SK-N-SH treated with all-trans-retinoic acid at 6 μM for 48 hours (cell line): ENCODE results near the gene ERN2.

ENCODE experiments used
- ATAC-seq: fragments of 200-7000 bp; cut with Tn5 transposase; 3 replicates; pipeline ENCODE4 v1.9.1; 2020; ENCODE audit warnings: mild to moderate bottlenecking, moderate library complexity
- BACH2 ChIP-seq: fragments of 250-450 bp; sonication (Bioruptor Pico); IDR thresholded peaks from 2 replicates; pipeline ENCODE4 v1.9.0; 2021; ENCODE audit warnings: mild to moderate bottlenecking, borderline replicate concordance
- CSDC2 ChIP-seq: fragments of 250-450 bp; sonication (Bioruptor Pico); IDR thresholded peaks from 2 replicates; pipeline ENCODE4 v1.5.0; 2020; ENCODE audit warnings: mild to moderate bottlenecking, moderate library complexity
- CSRNP3 ChIP-seq: fragments of 250-450 bp; sonication (Bioruptor Pico); IDR thresholded peaks from 2 replicates; pipeline ENCODE4 v1.5.1; 2021; ENCODE audit warnings: mild to moderate bottlenecking, moderate library complexity
- ESRRG ChIP-seq: fragments of 250-450 bp; sonication (Bioruptor Pico); IDR thresholded peaks from 2 replicates; pipeline ENCODE4 v1.6.1; 2021; ENCODE audit warnings: mild to moderate bottlenecking
- GLIS3 ChIP-seq: fragments of 250-450 bp; sonication (Bioruptor Pico); IDR thresholded peaks from 2 replicates; pipeline ENCODE4 v1.5.0; 2020; ENCODE audit warnings: mild to moderate bottlenecking, moderate library complexity
- PATZ1 ChIP-seq: fragments of 250-450 bp; sonication (Bioruptor Pico); IDR thresholded peaks from 2 replicates; pipeline ENCODE4 v1.8.0; 2020; ENCODE audit warnings: mild to moderate bottlenecking, moderate library complexity, borderline replicate concordance
- POU6F1 ChIP-seq: fragments of 250-450 bp; sonication (Bioruptor Pico); IDR thresholded peaks from 2 replicates; pipeline ENCODE4 v1.8.0; 2021; ENCODE audit warnings: low read depth, mild to moderate bottlenecking, moderate library complexity, borderline replicate concordance
- PPARA ChIP-seq: fragments of 250-450 bp; sonication (Bioruptor Pico); IDR thresholded peaks from 2 replicates; pipeline ENCODE4 v1.5.0; 2020; ENCODE audit warnings: mild to moderate bottlenecking, borderline replicate concordance
- RARB ChIP-seq: fragments of 250-450 bp; sonication (Bioruptor Pico); IDR thresholded peaks from 2 replicates; pipeline ENCODE4 v1.8.0; 2021; ENCODE audit warnings: mild to moderate bottlenecking, moderate library complexity
- TCF4 ChIP-seq: fragments of 250-450 bp; sonication (Bioruptor Pico); IDR thresholded peaks from 2 replicates; pipeline ENCODE4 v1.8.0; 2021; ENCODE audit warnings: mild to moderate bottlenecking, moderate library complexity, borderline replicate concordance
- TSHZ2 ChIP-seq: fragments of 250-450 bp; sonication (Bioruptor Pico); IDR thresholded peaks from 2 replicates; pipeline ENCODE4 v1.5.0; 2020; ENCODE audit warnings: mild to moderate bottlenecking, moderate library complexity
- ZC3H10 ChIP-seq: fragments of 250-450 bp; sonication (Bioruptor Pico); IDR thresholded peaks from 2 replicates; pipeline ENCODE4 v1.5.1; 2021; ENCODE audit warnings: mild to moderate bottlenecking, moderate library complexity
- ZFP3 ChIP-seq: fragments of 250-450 bp; sonication (Bioruptor Pico); IDR thresholded peaks from 2 replicates; pipeline ENCODE4 v1.5.0; 2020; ENCODE audit warnings: mild to moderate bottlenecking, moderate library complexity
- ZFP30 ChIP-seq: fragments of 450-650 bp; formaldehyde crosslinking; IDR thresholded peaks from 2 replicates; pipeline ENCODE4 v1.5.0; 2022; ENCODE audit warnings: mild to moderate bottlenecking, moderate library complexity
- ZNF70 ChIP-seq: fragments of 450-650 bp; formaldehyde crosslinking; IDR thresholded peaks from 2 replicates; pipeline ENCODE4 v1.5.0; 2020; ENCODE audit warnings: mild to moderate bottlenecking, moderate library complexity
- ZNF8 ChIP-seq: fragments of 450-650 bp; formaldehyde crosslinking; IDR thresholded peaks from 2 replicates; pipeline ENCODE4 v1.5.0; 2020; ENCODE audit warnings: mild to moderate bottlenecking, moderate library complexity

The ERN2 gene

GRCh38 chr16:23705517-23705902 is 7.5 kb downstream of the ERN2 start:
- ATAC-seq, result no peak
- TF ChIP-seq CSDC2 (no peak), ZNF70 (CRISPR knock-in tag) (no peak), TCF4 (CRISPR knock-in tag) (no peak), BACH2 (CRISPR knock-in tag) (no peak), ESRRG (no peak), CSRNP3 (CRISPR knock-in tag) (no peak), POU6F1 (CRISPR knock-in tag) (no peak), ZFP3 (no peak), RARB (CRISPR knock-in tag) (no peak), ZC3H10 (no peak), PATZ1 (CRISPR knock-in tag) (no peak), PPARA (no peak), ZNF8 (CRISPR knock-in tag) (no peak), GLIS3 (no peak), ZFP30 (CRISPR knock-in tag) (no peak)

- TF ChIP-seq ZFP3 (no peak), GLIS3 (no peak), ESRRG (no peak), RARB (CRISPR knock-in tag) (no peak), ZNF8 (CRISPR knock-in tag) (no peak), ZC3H10 (no peak), TSHZ2 (CRISPR knock-in tag) (no peak), PATZ1 (CRISPR knock-in tag) (no peak), ZNF70 (CRISPR knock-in tag) (no peak)
- ATAC-seq, result no peak
These were observed 8.1 kb downstream of the ERN2 start for GRCh38 chr16:23704772-23705516.

GRCh38 chr16:23702951-23703350 is 10.1 kb downstream of the ERN2 start:
- ATAC-seq, result no peak
- TF ChIP-seq CSDC2 (no peak), ZFP3 (no peak), RARB (CRISPR knock-in tag) (no peak), ZFP30 (CRISPR knock-in tag) (no peak)
- TF ChIP-seq, all 23 proteins: peak for 0

GRCh38 chr16:23701045-23701444 is 12.0 kb downstream of the ERN2 start:
- TF ChIP-seq TCF4 (CRISPR knock-in tag), result no peak
- ATAC-seq, result no peak
